ENCODE data around the gene PGGHG.

Gene PGGHG

GRCh38 chr11:344836-345578 lies 56.1 kb downstream of the PGGHG start:
- no peak for DNase-seq (ENCODE audit: low read depth, low spot score)
- H3K4me3 ChIP-seq (ENCODE audit: low read depth, low read length) = no peak overlapping the region
- in situ Hi-C loops (cut with HindIII; ENCODE audit: low sequenced_read_pairs) = no loop called here
- no peak for TF ChIP-seq CTCF (IDR thresholded peaks at IDR 0.05; ENCODE audit: low read depth, low read length)
